Measurements from ENCODE around the gene RIT1. TPM values are rescaled to one million over a fixed set of nuclear protein-coding genes. Genes with fewer than 3 reads are reported as not detected.

The RIT1 gene
- total RNA-seq, result 10 to 100 TPM; 29.2 to 32.6 (median 29.4) TPM

GRCh38 chr1:155911156-155912055 is at the start of gene RIT1:
TSS of gene RIT1 (minus strand) at chr1:155911349. CDS start at chr1:155910761, 588 bp downstream.
- Histone ChIP-seq H3K4me3 (peak within 1 kb of the TSS; percentile 70 to 90 (median 85)), H3K4me1 (no peaks in the 10 kb centered on the region), H3K27me3 (no peaks in the 10 kb centered on the region), H3K36me3 (no peaks in the 10 kb centered on the region), H3K27ac (peak within 1 kb of the TSS; percentile 96 to 97), H3K9me3 (no peaks in the 10 kb centered on the region)
- intact Hi-C loops (cut with DNase I; ENCODE audit: low total_unique reads), result no loop called here
- TF ChIP-seq POLR2A (IDR thresholded peaks at IDR 0.05) (no peak), POLR2AphosphoS5 (IDR thresholded peaks at IDR 0.05) (peak; percentile 44 to 88 (median 60)), CTCF (IDR thresholded peaks at IDR 0.05) (peak in 1 of 3 donors; percentile 39)
- DNase-seq (ENCODE audit: low spot score in 2 of 2), result peak; percentile 76 to 79

GRCh38 chr1:155960081-155960745 is 49.1 kb upstream of the RIT1 start:
- intact Hi-C loops (cut with DNase I; ENCODE audit: low total_unique reads), result no loop called here
- peaks cover 8% of the 10 kb centered on the region for H3K36me3 ChIP-seq

GRCh38 chr1:155957411-155957915 is 46.3 kb upstream of the RIT1 start:
- no peak for DNase-seq (ENCODE audit: low spot score in 2 of 2)
- Histone ChIP-seq H3K4me1 (peaks cover 0 to 1% of the 10 kb centered on the region in 2 donors), H3K27ac (no peak overlapping the region), H3K36me3 (peaks cover 6% of the 10 kb centered on the region), H3K4me3 (no peak overlapping the region), H3K9me3 (no peaks in the 10 kb centered on the region), H3K27me3 (no peaks in the 10 kb centered on the region)
- TF ChIP-seq POLR2A (IDR thresholded peaks at IDR 0.05), result no peak
- no peak for TF ChIP-seq POLR2AphosphoS5 (IDR thresholded peaks at IDR 0.05)
- no peak for TF ChIP-seq CTCF (IDR thresholded peaks at IDR 0.05)
- intact Hi-C loops (cut with DNase I; ENCODE audit: low total_unique reads), result loop anchor here (2.0 kb wide), 1 partner anchor 51 kb away; no protein-coding TSS in a partner anchor

More at GRCh38 chr1:155960081-155960745, 49.1 kb upstream of the RIT1 start:
- no peak overlapping the region for H3K4me3 ChIP-seq
- H3K9me3 ChIP-seq, result no peaks in the 10 kb centered on the region
- DNase-seq (ENCODE audit: low spot score in 2 of 2), result no peak
- H3K4me1 ChIP-seq, result peaks cover 0 to 8% of the 10 kb centered on the region in 2 donors
- peak overlapping the region in 1 of 2 donors; percentile 26 for H3K27ac ChIP-seq
- TF ChIP-seq CTCF (IDR thresholded peaks at IDR 0.05) (no peak), POLR2A (IDR thresholded peaks at IDR 0.05) (no peak), POLR2AphosphoS5 (IDR thresholded peaks at IDR 0.05) (no peak)
- no peaks in the 10 kb centered on the region for H3K27me3 ChIP-seq

- DNase-seq (ENCODE audit: low spot score in 2 of 2), result no peak
- no peaks in the 10 kb centered on the region for H3K27me3 ChIP-seq
- intact Hi-C loops (cut with DNase I; ENCODE audit: low total_unique reads), result no loop called here
- no peak overlapping the region for H3K4me3 ChIP-seq
- no peaks in the 10 kb centered on the region for H3K9me3 ChIP-seq
- peaks cover 21% of the 10 kb centered on the region for H3K36me3 ChIP-seq
- TF ChIP-seq CTCF (IDR thresholded peaks at IDR 0.05), result no peak
- no peak for TF ChIP-seq POLR2AphosphoS5 (IDR thresholded peaks at IDR 0.05)
- H3K4me1 ChIP-seq, result no peaks in the 10 kb centered on the region
- no peak overlapping the region for H3K27ac ChIP-seq
These were observed 43.5 kb upstream of the RIT1 start for GRCh38 chr1:155954645-155955044.
